ENCODE results near the gene AGBL3. TPM values are rescaled to one million over a fixed set of nuclear protein-coding genes. Genes with fewer than 3 reads are reported as not detected.

AGBL3 gene
- total and polyA plus RNA-seq, 9 of the 15 experiments (the other 6 are each of a cell fraction or from before 2014, with no cell fraction given), result 0.54 to 2.9 (median 1.7) TPM

DNA sequence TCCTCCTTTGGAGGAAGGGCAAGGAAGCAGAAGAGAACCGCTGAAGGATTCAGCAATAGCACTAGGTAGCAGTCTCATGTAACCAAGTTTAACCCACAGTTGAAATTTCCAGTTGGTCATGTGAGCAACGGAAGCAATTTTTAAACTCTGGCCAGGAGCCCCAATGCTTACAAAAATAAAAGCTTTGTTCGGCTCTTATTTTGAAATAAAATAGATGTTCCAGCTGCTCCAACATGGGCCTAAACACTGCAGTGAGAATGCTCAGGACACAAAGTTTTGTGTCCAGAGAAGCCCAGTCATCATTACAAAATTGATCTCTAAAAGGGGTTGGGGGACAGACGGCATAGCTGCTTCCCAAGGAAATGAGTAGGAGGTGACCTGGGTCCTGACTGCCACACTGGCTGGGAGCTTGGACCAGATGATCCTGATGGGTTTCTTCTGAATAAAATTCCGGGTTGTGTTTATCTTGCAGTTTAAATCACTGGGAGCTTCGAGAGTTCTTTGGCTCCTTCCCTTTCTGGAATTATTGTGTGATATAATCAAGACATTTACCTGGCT, 161.1 kb downstream of the AGBL3 start (continued):
- TF ChIP-seq, protein P1, sequence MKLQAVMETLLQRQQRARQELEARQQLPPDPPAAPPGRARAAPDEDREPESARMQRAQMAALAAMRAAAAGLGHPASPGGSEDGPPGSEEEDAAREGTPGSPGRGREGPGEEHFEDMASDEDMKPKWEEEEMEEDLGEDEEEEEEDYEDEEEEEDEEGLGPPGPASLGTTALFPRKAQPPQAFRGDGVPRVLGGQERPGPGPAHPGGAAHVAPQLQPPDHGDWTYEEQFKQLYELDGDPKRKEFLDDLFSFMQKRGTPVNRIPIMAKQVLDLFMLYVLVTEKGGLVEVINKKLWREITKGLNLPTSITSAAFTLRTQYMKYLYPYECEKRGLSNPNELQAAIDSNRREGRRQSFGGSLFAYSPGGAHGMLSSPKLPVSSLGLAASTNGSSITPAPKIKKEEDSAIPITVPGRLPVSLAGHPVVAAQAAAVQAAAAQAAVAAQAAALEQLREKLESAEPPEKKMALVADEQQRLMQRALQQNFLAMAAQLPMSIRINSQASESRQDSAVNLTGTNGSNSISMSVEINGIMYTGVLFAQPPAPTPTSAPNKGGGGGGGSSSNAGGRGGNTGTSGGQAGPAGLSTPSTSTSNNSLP (IDR thresholded peaks at IDR 0.05; ENCODE audit: borderline replicate concordance, low read depth, low read length), result no peak
- TF ChIP-seq, protein P2, sequence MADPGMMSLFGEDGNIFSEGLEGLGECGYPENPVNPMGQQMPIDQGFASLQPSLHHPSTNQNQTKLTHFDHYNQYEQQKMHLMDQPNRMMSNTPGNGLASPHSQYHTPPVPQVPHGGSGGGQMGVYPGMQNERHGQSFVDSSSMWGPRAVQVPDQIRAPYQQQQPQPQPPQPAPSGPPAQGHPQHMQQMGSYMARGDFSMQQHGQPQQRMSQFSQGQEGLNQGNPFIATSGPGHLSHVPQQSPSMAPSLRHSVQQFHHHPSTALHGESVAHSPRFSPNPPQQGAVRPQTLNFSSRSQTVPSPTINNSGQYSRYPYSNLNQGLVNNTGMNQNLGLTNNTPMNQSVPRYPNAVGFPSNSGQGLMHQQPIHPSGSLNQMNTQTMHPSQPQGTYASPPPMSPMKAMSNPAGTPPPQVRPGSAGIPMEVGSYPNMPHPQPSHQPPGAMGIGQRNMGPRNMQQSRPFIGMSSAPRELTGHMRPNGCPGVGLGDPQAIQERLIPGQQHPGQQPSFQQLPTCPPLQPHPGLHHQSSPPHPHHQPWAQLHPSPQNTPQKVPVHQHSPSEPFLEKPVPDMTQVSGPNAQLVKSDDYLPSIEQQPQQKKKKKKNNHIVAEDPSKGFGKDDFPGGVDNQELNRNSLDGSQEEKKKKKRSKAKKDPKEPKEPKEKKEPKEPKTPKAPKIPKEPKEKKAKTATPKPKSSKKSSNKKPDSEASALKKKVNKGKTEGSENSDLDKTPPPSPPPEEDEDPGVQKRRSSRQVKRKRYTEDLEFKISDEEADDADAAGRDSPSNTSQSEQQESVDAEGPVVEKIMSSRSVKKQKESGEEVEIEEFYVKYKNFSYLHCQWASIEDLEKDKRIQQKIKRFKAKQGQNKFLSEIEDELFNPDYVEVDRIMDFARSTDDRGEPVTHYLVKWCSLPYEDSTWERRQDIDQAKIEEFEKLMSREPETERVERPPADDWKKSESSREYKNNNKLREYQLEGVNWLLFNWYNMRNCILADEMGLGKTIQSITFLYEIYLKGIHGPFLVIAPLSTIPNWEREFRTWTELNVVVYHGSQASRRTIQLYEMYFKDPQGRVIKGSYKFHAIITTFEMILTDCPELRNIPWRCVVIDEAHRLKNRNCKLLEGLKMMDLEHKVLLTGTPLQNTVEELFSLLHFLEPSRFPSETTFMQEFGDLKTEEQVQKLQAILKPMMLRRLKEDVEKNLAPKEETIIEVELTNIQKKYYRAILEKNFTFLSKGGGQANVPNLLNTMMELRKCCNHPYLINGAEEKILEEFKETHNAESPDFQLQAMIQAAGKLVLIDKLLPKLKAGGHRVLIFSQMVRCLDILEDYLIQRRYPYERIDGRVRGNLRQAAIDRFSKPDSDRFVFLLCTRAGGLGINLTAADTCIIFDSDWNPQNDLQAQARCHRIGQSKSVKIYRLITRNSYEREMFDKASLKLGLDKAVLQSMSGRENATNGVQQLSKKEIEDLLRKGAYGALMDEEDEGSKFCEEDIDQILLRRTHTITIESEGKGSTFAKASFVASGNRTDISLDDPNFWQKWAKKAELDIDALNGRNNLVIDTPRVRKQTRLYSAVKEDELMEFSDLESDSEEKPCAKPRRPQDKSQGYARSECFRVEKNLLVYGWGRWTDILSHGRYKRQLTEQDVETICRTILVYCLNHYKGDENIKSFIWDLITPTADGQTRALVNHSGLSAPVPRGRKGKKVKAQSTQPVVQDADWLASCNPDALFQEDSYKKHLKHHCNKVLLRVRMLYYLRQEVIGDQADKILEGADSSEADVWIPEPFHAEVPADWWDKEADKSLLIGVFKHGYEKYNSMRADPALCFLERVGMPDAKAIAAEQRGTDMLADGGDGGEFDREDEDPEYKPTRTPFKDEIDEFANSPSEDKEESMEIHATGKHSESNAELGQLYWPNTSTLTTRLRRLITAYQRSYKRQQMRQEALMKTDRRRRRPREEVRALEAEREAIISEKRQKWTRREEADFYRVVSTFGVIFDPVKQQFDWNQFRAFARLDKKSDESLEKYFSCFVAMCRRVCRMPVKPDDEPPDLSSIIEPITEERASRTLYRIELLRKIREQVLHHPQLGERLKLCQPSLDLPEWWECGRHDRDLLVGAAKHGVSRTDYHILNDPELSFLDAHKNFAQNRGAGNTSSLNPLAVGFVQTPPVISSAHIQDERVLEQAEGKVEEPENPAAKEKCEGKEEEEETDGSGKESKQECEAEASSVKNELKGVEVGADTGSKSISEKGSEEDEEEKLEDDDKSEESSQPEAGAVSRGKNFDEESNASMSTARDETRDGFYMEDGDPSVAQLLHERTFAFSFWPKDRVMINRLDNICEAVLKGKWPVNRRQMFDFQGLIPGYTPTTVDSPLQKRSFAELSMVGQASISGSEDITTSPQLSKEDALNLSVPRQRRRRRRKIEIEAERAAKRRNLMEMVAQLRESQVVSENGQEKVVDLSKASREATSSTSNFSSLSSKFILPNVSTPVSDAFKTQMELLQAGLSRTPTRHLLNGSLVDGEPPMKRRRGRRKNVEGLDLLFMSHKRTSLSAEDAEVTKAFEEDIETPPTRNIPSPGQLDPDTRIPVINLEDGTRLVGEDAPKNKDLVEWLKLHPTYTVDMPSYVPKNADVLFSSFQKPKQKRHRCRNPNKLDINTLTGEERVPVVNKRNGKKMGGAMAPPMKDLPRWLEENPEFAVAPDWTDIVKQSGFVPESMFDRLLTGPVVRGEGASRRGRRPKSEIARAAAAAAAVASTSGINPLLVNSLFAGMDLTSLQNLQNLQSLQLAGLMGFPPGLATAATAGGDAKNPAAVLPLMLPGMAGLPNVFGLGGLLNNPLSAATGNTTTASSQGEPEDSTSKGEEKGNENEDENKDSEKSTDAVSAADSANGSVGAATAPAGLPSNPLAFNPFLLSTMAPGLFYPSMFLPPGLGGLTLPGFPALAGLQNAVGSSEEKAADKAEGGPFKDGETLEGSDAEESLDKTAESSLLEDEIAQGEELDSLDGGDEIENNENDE (IDR thresholded peaks at IDR 0.05; ENCODE audit: low read depth, low read length), result no peak
- peak; percentile 61; the same call in 1 of the 2 replicates for TF ChIP-seq TOE1 (IDR thresholded peaks at IDR 0.05; ENCODE audit: borderline replicate concordance)
- TF ChIP-seq TOE1 (CRISPR knock-in tag; IDR thresholded peaks at IDR 0.05; ENCODE audit: borderline replicate concordance, low read depth), result no peak
- no peak for TF ChIP-seq SETDB1 (IDR thresholded peaks at IDR 0.05; ENCODE audit: low read length)
